Fibroblast of skin of left biceps (primary cell): ENCODE results near the gene CEP112.

Source experiments
- DNase-seq, 2 experiments: peaks; one replicate each; pipeline ENCODE4 v3.0.0-alpha.2; 2013; ENCODE audit warnings: low read depth in 2 of 2

Gene CEP112

GRCh38 chr17:66076546-66077190, 115.3 kb downstream of the CEP112 start:
- DNase-seq: no peak

GRCh38 chr17:66073384-66073783, 118.5 kb downstream of the CEP112 start:
- no peak for DNase-seq

DNA sequence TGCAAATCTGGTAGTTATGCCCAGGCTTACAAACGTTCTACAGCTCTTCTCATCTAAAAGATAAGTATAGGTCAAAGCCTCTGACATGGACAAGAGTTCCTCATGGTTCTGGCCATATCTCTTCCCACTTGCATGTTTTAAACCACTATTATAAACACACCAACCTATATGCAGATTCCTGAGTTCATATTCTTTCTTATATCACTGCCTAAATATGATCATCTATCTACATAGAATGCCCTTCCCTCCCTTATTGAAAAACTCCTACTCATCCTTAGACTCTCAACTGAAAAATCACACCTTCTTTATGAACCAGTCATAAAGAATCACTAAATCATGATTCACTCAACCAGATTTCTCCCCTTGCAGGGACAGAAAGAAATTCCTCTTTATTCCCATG, 128.2 kb downstream of the CEP112 start:
- no peak for DNase-seq

GRCh38 chr17:66056148-66056547, 135.8 kb downstream of the CEP112 start:
- no peak for DNase-seq

DNA sequence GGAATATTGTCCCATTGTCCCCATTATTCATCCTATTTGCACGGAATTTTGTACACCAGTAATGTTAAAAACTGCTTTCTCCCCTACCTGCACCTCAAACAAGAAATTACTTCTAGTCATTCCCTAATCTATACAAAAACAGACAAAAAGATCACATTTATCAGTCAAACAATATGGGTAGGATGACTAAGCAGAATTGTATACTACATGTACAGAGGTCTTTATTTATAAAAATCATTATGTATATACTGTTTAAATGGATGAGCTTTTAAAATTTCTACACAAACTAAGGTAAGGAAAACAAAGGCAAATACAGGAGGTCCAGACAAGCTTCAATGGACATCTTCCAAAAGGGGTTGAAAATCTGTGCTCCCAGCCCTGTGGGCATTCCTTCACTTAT, 137.7 kb downstream of the CEP112 start:
- DNase-seq: no peak

DNA sequence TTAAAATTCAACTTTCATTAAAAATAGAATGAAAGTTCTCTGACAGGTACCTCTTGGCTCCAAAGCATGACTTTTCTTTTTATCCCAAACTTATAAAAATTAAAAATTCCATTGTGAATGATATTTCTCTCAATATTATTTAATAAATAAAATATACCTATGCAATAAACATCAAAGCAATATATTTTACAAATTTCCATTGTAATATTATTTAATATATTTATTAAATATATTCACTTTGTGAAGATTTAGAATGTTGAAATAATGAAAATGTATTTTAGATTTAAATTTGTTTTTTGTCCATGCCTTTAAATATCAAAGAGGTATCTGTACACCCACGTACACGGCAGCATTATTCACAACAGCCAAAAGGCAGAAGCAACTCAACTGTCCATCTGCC, 147.8 kb downstream of the CEP112 start:
- no peak for DNase-seq

- no peak for DNase-seq
These were observed 148.5 kb downstream of the CEP112 start for GRCh38 chr17:66043419-66043818.

DNA sequence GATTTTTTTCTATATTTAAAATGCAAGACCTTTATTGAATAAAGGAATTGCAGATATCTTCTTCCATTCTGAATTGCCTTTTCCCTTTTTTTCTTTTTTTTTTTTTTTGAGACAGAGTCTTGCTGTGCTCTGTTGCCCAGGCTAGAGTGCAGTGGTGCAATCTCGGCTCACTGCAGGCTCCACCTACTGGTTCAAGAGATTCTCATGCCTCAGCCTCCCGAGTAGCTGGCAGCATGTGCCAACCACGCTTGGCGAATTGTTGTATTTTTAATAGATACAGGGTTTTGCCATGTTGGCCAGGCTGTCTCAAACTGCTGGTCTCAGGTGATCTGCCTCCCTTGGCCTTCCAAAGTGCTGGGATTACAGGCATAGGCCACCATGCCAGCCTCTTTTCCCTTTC, 151.5 kb downstream of the CEP112 start:
- DNase-seq: no peak

DNA sequence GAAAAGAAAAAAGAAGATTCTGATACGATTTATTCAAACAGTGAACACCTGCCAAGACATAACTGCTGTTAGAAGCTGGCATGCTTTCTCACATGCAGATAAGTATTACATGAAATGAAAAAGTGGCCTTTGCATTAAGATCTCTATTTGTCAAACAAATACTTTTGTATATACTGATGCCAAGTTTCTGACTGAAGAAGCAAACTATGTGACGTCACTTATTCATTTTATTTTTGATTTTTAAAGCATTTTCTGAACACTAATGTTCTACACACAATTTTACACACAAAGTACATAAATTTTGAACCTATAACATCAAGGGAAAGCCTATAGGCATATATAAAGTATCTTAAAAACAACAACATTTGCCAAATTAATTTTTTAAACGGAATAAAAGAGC, 153.8 kb downstream of the CEP112 start:
- no peak for DNase-seq

GRCh38 chr17:66037221-66037620, 154.7 kb downstream of the CEP112 start:
- no peak for DNase-seq

GRCh38 chr17:66032082-66032712, 159.7 kb downstream of the CEP112 start:
- DNase-seq: no peak

GRCh38 chr17:66025551-66025950, 166.4 kb downstream of the CEP112 start:
- no peak for DNase-seq

DNA sequence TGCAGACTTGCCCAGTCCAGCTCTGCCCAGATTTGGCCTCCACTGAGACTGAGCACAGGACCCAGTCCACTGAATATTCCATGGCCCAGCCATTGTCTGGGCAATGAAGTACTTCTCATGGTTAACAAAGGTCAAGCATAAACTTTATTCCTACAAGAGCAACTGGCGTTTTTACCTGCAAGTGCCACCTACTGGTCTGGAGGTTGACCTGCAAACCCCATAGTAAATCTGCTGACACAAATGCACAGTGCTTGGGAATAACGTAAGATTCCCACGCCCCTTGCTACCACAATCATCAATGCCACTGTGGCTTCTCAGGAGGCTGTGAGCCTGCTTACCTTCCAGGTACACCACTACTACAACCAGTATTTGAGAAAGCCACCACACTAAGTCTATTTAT, 170.2 kb downstream of the CEP112 start:
- no peak for DNase-seq

GRCh38 chr17:66018786-66019185, 173.1 kb downstream of the CEP112 start:
- DNase-seq: no peak

GRCh38 chr17:66016231-66016630, 175.7 kb downstream of the CEP112 start:
- DNase-seq: no peak

DNA sequence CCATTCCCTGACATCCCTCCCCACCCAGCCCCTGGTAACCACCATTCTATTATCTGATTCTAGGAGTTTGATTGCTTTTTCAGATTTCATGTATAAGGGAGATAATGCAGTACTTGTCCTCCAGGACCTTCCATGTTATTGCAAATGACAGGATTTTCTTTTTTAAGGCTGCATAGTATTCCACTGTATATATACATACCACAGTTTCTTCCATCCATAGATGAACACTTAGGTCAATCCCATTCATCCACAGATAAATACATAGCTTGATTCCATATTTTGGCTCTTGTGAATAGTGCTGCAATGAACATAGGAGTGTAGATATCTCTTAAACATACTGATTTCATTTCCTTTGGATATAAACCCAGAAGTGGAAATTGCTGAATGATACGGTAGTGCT, 183.3 kb downstream of the CEP112 start:
- DNase-seq: no peak

DNA sequence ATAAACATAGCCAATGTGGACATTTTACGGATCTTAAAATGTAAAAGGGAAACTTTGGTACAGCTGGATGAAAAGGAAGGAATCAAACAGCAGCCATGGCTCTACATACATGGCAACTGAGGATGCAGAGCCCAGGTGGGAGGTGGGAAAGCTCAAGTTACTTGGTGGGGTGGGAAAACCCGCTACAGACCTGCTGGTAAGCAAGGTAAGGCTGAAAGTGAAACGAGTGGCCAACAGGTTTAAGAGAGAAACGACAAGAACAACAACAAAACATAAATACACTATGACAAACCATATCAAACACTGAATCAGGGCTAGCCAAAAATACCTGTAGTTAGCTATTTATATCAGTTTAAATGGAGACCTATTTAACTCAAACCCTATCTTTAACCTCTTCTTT, 185.3 kb downstream of the CEP112 start:
- DNase-seq: no peak

- no peak for DNase-seq
These were observed 189.1 kb downstream of the CEP112 start for GRCh38 chr17:66002812-66003211.

DNA sequence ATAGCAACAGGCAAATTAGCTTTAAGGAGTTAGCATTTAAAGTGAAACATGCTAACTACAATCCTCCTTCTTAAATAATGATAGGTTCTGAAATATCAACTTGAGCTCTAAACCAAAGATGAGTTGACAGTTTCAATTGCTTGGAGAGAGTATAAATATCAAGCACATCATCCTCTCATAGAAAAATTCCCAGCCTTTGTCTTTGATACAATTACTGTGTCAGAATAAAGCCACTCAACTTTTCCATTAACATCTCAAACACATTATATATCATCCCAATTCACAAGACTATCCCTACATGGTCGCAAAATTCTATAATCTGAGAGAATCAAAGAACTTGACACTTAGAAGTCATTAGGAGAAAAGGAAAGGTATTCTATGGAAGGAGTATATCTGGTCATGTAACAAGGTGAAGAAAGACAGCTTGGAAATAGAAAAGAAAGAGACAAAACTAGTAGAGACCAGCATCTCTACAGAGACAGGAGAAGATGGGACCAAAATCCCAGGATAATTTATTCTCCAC, 189.8 kb downstream of the CEP112 start:
- no peak for DNase-seq

DNA sequence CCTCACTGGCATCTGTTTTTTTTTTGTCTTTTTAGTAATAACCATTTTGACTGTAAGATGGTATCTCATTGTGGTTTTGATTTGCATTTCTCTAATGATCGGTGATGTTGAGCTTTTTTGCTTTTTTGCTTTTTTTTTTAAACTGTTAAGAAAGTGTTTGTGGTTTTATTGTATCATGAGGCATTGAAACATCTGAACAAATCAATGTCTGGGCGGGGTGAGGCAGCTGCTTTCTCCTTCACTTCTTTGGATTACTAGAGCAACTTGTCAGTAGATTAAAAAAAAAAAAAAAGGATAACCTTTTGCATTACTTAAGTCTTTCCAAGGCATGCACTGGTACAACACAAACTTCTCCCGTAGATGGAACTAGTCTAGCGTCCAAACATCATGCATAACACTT, 191.7 kb downstream of the CEP112 start:
- DNase-seq: no peak

DNA sequence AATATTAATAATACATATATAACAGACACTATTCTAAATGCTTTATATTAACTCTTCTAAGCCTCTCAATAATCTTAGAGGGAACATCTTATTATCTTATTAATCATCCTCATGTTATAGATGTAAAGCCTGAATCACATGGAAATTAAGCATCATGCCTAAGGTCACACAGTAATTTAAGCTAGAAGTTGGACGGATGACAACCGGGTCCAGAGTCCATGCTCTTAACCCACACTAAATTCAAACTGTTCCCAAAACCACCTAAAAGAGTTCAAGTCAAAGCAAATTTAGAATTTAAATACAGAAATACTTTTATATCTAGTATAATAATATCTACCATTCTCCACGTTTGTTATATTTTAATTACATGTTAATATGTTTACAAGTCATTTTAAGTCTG, 193.3 kb downstream of the CEP112 start:
- DNase-seq: no peak

- DNase-seq: no peak
These were observed 197.3 kb downstream of the CEP112 start for GRCh38 chr17:65994679-65995078.

DNA sequence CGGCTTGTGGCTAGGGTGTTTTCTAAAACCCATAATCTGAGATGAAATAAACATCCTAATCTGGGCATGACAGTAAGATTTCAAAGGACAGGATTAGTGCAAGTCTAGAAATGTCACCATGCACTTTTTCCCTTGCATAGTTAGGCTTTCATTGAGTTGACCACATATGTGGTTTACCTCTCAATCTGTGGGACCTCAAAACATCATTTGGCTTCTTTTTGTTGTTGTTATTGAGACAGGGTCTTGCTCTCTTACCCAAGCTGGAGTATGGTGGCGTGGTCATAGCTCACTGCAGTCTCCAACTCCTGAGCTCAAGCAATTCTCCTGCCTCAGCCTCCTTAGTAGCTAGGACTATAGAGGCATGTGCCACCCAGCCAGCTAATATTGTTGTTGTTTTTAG, 197.8 kb downstream of the CEP112 start:
- no peak for DNase-seq

DNA sequence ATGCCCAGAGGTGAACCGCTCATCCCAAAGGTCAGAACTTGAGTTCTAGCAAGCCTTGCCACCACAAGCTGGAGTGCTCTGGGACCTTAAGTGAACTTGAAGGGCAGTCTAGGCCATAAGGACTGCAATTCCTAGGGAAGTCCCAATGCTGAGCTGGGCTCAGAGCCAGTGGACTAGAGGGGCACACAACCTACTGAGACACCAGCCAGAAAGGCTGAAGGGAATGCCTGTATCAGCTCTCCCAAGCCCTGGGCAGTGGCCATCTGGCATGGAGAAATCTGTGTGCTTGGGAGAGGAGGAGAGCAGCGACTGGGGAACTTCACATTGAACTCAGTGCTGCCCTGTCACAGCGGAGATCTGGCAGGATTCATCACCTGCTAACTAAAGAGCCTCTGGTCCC, 201.3 kb downstream of the CEP112 start:
- DNase-seq: no peak
